Prostate gland (tissue), 2 donors: Measurements from ENCODE around the gene HTR2A.

Experiments used
- POLR2A ChIP-seq: fragments of 450-650 bp; IDR thresholded peaks from one replicate; pipeline ENCODE4 v1.6.1; 2016; ENCODE audit warnings: antibody characterized with exemption, mild to moderate bottlenecking
- TF ChIP-seq, protein P1 (sequence below), 4 experiments: fragments of 200-600 bp in 2 of 4; fragments of 450-650 bp in 2 of 4; sonication (generic) in 2 of 4; IDR thresholded peaks; 1 replicate in 3 of 4; 2 replicates in 1 of 4; pipeline ENCODE4 v1.5.1; 2016 to 2019; ENCODE audit warnings: antibody characterized with exemption in 4 of 4, mild to moderate bottlenecking in 2 of 4, moderate library complexity in 2 of 4

DNA sequence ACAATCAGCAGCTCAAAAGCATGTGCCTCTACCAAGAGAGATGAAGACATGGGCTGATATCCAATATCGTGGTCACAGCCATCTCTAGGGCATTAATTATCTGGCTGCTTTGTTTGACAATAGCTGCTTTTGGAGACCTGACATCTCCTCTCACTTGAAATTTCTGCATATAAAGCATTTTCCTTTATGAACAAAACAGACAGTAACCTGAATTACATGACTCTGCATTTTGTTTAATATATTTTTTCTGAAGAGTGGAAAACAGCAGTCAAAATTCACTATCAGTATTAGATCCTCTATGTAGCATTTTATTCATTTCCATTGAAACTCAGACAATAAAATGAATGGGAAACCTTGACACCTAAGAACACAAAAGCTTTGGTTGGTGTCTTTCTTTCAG lies 57.5 kb downstream of the HTR2A start:
- TF ChIP-seq, protein P1, sequence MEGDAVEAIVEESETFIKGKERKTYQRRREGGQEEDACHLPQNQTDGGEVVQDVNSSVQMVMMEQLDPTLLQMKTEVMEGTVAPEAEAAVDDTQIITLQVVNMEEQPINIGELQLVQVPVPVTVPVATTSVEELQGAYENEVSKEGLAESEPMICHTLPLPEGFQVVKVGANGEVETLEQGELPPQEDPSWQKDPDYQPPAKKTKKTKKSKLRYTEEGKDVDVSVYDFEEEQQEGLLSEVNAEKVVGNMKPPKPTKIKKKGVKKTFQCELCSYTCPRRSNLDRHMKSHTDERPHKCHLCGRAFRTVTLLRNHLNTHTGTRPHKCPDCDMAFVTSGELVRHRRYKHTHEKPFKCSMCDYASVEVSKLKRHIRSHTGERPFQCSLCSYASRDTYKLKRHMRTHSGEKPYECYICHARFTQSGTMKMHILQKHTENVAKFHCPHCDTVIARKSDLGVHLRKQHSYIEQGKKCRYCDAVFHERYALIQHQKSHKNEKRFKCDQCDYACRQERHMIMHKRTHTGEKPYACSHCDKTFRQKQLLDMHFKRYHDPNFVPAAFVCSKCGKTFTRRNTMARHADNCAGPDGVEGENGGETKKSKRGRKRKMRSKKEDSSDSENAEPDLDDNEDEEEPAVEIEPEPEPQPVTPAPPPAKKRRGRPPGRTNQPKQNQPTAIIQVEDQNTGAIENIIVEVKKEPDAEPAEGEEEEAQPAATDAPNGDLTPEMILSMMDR (IDR thresholded peaks at IDR 0.05), result no peak
- no peak for TF ChIP-seq POLR2A
